ENCODE measurements around the gene DCAF16.
"Not testable (repeated sequence)": the region's sequence is repeated elsewhere in the genome, so short reads cannot be mapped to it uniquely, and the experiment has no call there.

DCAF16 gene

DNA sequence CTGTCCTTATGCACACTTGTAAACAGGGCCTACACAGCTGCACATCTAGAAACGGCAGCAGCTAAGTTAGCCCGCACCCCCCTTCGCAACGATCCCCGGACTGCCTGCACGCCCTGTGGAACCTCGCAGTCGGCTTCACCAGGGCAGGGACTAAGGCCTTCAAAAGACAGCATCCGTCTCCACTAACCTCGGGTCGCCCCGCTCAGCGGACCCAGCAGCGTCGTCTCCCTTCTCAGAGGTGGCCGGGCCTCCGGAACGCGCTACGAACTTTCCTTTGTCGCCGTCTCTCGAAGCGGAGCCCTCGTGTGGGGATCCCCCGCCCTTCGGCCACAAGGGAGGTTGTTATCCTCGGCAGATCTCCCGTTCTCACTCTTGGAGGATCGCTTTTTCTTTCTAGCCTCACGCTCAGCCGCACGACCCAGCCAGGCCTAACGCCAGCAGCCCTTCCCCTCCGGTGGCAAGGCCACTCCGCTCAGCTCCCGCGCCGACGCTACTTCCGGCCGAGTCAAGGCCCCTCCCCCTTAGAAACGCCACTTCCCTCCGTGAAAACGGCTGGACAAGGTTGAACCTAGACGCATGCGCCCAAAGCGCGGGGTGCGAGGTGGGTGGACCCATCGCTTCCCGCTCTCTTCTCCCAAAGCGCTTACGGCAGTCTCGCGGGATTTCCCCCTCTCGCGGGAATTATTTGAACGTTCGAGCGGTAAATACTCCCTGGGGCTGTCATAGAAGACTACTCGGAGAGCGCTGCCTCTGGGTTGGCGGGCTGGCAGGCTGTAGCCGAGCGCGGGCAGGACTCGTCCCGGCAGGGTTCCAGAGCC lies at the start of gene DCAF16, which contains the start of gene NCAPG:
TSS of gene DCAF16 (minus strand) at position 498 of the 818 bp plus-strand sequence. CDS start 6,616 bp downstream, outside the sequence.
TSS of gene NCAPG (plus strand) at position 720 of the 818 bp plus-strand sequence. CDS start 99 bp downstream, outside the sequence.
- peak; percentile 99 for DNase-seq

DNA sequence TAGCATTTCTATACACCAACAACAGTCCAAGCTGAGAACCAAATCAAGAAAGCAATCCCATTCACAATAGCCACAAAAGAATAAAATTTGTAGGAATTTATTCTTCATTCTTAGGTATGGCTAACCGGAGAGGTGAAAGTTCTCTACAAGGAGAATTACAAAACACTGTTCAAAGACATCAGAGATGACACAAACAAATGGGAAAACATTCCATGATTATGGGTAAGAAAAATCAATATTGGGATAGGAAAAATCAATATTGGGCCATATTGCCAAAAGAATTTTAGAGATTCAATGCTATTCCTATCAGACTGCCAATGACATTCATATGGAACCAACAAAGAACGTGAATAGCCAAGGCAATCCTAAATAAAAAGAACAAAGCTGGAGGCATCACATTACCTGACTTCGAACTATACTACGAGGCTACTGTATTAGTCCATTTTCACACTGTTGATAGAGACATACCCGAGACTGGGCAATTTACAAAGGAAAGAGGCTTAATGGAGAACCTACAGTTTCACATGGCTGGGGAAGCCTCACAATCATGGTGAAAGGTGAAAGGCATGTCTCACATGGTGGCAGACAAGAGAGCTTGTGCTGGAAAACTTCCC lies 49.3 kb upstream of the DCAF16 start:
- DNase-seq, result no peak

DNA sequence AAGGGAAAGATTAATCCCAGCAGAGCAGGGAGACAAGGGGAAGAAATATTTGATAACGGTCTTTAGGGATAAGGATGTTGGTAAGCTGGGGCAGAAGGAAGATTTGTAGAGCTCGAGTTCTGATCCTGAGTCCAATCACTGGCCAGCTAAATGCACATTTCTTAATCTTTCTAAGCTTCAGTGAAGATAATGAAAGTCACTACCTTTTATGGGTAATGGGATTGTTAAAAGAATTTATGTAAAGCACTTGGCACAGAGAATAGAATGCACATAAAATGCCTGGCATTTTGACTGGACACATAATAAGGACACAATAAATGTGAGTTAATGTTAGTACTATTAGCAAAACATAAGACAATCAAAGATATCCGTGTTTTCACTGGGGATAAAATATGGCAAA lies 43.5 kb upstream of the DCAF16 start:
- no peak for DNase-seq

DNA sequence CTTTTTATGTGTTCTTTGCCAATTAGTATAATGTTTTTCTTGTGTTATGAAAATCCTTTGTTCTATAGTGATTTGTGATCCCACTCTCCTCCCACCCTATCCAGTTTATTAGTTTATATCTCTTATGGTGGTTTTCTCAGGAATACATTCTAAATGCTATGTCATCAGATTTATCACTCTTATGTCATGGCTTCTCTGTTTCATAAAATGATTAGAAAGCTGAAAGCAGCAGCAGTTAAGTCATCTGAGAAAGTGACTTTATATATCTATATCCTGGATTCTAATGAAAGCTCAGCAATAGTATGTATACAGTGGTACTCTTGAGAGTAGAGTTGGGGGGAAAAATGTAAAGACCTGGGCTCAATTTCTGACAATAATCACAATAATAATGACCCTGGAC lies 41.4 kb upstream of the DCAF16 start:
- DNase-seq, result no peak

DNA sequence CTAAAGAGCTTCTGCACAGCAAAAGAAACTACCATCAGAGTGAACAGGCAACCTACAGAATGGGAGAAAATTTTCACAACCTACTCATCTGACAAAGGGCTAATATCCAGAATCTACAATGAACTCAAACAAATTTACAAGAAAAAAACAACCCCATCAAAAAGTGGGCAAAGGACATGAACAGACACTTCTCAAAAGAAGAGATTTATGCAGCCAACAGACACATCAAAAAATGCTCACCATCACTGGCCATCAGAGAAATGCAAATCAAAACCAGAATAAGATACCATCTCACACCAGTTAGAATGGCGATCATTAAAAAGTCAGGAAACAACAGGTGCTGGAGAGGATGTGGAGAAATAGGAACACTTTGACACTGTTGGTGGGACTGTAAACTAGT lies 39.7 kb upstream of the DCAF16 start:
- DNase-seq, result not testable (repeated sequence)

DNA sequence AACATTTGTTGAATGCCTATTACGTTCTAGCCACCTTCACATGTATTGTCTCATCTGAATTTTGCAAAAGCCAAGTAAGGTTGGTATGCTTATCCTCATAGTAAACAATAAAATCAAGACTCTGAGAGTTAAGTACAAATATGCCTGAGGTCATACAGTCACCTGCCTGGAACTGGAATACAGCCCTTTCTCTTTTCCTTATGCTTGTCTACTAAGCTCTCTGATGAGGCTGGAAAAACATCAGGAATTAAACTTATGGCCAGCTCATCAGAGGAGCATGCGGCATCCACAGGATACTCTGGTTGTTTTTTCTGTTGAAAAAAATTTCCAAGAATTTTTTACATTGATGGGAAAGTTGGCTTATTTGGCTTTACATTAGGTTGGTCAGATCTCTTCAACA lies 35.7 kb upstream of the DCAF16 start:
- no peak for DNase-seq

DNA sequence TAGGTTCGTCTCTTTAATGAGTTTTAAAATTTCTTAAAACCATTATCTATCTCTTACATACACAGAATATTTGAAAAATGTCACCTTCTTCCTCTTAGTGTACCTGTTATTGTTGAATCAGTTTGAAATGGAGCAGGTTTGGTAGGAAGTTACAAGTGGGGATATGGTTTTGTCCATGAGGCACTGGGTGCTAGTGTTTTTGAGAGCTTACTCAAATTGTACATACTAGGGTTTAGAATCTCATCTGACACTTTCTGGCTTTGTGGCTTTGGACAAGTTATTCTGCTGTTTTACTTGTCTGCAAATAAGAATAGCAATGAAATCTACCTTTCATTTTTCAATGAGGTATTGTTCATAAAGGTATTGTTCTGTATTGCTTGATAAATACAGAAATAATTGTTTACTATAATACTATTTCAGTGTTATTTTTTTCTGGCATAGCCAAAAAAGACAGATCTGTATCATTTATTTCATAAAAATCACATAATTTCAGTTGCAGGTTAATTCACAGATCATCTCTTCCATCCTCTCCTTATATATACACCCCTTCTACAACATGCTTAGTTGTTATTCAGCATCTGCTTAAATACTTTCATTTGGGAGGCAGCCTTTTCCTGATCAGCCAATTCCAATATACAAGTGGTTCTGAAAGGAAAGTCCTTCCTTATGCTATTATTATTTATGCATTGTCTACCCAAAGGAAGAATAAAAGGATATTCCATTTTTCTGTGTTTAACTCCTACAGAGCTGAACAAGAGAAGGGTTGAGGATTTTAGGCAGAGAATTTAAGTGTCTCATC lies 13.5 kb upstream of the DCAF16 start:
- no peak for DNase-seq

DNA sequence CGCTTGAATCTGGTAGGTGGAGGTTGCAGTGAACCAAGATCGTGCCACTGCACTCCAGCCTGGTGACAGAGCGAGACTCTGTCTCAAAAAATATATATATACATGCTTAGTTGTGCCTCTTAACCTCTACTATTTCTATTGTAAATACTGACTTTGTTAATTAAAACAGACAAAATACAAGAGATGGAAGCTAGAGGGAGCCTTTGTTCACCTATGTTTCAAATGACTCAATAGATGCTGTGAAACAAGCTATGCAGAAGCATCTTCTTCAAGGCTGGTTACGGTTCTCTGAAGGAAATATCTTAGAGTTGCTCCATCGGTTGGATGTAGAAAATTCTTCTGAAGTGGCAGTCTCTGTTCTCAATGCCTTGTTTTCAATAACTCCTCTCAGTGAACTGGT lies 6.5 kb upstream of the DCAF16 start:
- peak in 1 of 2 donors; percentile 64 for DNase-seq

DNA sequence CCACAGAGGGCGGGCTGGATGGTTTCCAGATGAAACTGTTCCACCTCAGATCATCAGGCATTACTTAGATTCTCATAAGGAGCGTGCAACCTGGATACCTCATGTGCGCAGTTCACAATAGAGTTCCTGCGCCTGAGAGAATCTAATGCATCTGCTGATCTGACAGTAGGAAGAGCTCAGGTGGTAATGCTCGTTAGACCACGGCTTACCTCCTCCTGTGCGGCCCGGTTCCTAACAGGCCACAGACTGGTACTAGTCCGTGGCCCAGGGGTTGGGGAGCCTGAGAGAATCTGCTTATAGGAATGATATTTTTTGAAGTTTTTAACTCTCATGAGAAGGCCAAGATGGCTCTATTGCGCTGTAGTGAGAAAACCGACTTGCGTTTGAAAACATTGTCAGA lies 5.6 kb upstream of the DCAF16 start:
- no peak for DNase-seq

DNA sequence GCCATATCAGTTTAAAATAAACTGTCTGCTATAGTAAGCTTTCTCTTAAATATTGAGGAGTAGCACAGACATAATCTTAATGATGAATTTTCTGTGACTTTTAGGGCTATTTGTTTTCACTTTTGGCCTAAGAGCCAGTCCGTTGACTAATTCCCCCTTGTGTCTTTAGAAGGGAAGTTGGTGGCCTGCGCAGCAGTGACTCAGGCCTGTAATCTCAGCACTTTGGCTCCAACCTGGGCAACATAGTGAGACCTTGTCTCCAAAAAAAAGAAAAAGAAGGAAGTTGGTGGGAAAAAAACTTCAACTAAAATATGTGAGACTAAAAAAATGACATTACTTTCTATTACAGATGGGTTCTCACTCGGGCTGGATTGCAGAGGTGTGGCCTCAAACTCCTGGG lies 3.6 kb upstream of the DCAF16 start:
- DNase-seq, result peak in 1 of 2 donors; percentile 43

DNA sequence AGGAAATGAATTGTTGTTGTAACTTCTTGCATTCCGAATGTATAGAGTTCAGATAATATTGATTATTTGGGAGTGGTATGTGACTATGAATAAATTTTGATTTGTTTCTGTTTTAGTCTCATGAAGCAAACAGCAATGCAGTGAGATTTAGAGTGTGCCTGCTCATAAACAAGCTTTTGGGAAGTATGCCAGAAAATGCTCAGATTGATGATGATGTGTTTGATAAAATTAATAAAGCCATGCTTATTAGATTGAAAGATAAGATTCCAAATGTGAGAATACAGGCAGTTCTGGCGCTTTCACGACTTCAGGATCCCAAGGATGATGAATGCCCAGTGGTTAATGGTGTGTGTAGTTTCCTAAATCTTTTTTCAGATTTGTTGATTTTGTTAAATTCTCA lies 2.2 kb upstream of the DCAF16 start:
- no peak for DNase-seq

DNA sequence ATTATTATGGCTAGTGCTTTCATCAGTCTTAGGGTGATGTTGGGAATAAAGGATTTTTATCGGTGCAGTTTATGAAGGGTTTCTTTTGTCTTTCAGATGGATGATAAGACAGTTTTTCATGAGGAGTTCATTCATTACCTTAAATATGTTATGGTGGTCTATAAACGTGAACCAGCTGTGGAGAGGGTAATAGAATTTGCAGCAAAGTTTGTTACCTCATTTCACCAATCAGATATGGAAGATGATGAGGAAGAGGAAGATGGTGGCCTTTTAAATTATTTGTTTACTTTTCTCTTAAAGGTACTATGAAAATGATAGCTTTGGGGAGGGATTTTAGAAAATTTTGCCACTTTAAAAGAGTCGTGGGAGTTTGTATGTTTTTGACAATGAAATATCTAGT lies 1.6 kb upstream of the DCAF16 start:
- DNase-seq, result no peak

DNA sequence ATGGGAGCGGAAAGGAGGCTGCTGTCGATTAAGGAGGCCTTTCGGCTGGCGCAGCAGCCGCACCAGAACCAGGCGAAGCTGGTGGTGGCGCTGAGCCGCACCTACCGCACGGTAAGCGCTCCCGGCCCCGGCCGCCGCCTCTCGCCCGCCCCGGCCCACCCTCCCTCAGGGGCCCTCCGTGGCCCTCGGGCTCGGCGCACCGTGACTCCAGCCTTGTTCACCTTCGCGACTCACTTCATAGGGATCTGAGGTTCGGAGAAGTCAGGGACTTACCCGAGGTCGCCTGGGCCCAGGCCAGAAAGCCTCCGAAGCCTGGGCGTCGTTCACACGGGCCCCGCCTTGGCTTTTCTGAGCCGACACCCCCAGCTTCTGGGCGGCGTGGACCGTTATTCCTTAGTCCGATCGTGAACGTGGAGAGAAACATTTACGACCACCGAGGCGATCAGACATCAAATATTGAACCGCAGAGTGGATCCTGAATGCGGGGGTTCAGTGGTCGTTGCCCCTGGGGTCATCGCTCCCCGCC lies 584 bp upstream of the DCAF16 start:
- no peak for DNase-seq

DNA sequence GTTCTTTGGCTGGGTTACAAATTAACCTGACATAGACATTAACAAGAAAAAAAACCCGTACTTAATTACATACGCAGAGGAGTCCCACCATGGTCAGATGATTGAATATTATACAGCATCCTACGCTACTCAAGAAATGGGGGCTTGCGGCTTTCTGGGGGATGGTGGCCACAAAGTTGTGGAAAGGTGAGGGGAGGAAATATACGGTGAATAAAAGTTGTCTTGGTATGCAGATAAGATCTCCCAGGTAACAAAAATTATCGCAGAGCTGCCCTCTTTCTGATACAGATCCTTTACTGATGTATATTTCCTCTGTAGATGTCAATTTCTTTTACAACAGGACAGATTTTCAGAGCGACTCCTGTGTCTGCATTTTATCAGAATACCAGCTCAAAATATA lies 890 bp downstream of the DCAF16 start:
- DNase-seq, result peak in 1 of 2 donors; percentile 17

DNA sequence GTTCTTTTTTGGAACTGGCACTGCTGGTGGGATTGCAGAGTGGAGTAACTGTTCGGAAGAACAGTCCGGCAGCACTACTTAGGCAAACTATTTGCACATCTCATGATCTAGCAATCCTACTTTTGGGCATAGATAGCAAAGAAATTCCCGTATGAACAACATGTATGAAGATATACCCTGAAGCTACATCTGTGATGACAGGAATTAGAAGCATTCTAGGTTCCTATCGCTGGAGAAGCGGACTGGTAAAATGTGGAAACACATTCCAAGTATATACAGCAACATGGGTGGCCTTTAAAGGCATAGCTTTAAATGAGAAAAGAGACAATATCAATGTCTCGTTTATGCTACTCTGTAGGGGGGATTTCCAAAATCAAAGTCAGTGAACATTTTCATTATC lies 3.1 kb downstream of the DCAF16 start:
- DNase-seq, result no peak

DNA sequence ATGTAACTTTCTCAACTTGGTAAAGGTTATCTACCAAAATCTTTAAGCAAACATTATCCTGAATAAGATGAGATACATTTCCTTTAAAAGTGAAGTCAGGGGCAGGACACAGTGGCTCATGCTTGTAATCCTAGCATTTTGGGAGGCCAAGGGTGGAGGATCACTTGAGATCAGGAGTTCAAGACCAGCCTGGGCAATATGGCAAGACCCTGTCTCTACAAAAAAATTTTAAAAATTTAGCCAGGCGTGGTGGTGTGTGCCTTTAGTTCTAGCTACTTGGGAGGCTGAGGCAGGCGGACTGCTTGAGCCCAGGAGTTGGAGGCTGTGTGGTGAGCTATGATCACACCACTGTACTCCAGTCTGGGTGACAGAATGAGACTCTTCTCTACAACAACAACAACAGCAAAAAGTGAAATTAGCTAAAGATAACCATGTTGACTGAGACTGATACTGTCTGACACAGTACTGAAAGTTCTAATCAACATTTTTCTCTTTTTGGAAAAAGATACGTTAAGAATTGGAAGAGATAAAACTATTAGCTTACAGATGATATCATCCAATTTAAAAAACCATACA lies 4.9 kb downstream of the DCAF16 start:
- DNase-seq, result no peak

DNA sequence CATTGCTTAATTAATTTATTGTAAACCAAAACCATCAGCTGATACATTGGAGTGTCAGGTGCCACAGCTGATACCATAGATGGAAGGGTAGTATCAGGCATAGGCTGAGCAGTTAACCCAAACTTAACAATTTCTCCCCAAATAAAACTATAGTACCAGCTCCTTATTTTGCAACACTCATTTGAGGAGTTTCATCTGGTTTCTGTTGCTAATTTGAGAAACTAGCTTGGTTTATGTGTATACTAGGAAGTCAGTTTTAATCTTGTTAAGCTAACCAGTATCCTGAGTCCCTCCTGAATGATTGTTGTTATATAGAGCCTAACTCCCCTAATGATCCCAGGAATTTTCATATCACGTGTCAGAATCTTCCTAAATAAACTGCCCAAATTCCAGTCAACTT lies 12.7 kb downstream of the DCAF16 start:
- DNase-seq, result no peak

DNA sequence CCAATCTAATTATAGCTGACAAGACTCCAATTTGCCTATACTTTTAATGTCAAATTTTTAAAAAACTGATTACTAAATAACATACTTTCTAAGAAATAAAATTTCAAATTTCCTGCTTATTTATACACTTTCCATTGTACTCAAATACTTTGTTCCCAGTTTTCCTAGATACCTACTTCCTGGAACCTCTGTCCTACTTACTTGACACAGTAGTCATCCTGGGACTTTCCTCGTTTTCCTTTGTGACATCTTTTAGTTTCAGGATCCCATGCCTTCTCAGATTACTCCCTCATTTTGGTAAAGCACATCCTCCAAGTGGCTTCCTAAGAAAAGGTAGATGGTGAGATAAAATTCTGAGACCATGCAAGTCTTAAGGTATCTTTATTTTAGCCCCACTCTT lies 15.8 kb downstream of the DCAF16 start:
- DNase-seq, result no peak

DNA sequence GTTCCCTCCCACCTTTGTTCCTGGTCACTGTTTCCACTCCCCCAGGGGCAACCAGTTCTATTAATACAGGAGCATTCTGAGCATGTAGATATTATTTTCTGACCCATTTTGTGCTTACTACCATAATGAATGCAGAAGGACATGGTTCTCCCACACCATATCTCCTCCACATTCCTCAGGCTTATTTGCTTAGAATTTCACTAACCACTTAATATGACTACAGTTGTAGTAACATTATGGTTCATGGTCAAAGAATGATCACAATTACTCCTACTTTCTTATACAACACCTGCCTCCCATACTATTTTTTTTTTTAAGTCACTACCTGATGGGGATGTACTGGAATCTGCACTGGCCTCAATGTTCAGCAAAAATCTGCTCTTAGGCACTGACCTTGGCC lies 21.6 kb downstream of the DCAF16 start:
- no peak for DNase-seq

DNA sequence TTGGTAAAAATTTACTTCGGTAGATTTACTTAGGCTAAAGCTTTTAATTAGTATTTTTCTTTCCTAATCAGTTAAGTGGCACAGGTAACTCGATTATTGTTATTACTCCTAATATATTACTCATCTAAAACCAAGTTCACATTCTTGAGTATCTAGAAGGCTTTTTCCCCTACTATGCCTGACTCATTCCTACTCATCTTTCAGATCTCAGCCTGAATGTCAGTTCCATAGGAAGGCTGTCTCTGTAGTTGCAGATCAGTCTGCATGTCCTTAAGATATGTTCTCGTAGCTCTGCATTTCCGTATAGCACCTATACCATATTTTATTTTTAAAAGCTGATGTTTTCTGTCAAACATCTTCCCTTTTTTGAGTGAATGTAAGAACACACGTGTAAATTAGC lies 23.2 kb downstream of the DCAF16 start:
- no peak for DNase-seq

DNA sequence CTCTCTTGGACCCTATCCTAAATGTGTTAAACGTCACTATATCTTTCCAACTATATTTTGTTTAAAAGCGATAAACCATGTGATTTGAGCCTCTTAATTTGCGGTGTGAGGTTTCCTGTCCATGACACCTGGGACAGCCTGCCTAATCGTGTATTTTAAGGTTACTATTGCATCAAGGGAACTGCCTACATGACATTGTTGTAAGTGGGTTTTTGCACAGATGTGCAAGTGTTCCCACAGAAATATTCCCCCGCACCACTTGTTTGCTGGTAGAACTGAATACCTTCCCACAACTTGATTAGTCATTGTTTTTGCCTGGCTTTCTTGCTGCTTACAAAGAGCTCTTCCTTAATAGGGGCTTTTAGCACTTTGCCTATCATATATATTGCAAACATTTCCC lies 24.0 kb downstream of the DCAF16 start:
- no peak for DNase-seq

DNA sequence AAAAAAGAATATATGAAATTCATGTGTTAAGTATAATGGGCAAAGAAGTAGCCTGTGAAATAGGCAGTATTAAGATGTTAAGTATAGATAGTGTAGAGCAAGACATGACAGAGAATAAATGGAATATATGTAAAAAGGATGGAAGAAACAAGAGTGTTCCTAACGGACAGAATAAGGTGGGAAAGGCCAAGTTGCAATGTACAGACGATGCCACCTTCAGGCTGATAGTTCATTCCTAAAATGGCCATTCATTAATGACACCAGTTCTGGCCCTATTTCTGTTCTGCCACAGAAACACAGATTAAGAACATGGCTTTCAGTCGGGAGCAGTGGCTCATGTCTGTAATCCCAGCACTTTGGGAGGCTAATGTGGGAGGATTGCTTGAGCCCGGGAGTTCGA lies 24.7 kb downstream of the DCAF16 start:
- no peak for DNase-seq
